Liver (tissue), 9 donors: ENCODE results near the gene TGM4. TPM values are rescaled to one million over a fixed set of nuclear protein-coding genes. Genes with fewer than 3 reads are reported as not detected.

ENCODE experiments used
- DNase-seq: peaks from one replicate; pipeline ENCODE4 v3.0.0-alpha.2; 2017; ENCODE audit warnings: low spot score
- H3K27ac ChIP-seq, 2 donors: one replicate each; pipeline ENCODE4 v1.7.0; 2013; ENCODE audit warnings: inconsistent platforms in 2 of 2, low read length in 2 of 2, control low read depth in 1 of 2, low read depth in 1 of 2, mild to moderate bottlenecking in 1 of 2
- H3K27me3 ChIP-seq, 4 donors: one replicate each; pipeline versions ENCODE4 v1.6.1 to v1.7.0; 2013; ENCODE audit warnings: low read length in 3 of 4, inconsistent platforms in 1 of 4, mild to moderate bottlenecking in 1 of 4, moderate library complexity in 1 of 4; ENCODE audit not compliant: control insufficient read depth in 4 of 4, insufficient read depth in 4 of 4
- H3K36me3 ChIP-seq, 4 donors: one replicate each; pipeline versions ENCODE4 v1.6.1 to v1.7.0; 2013; ENCODE audit warnings: low read length in 3 of 4, mild to moderate bottlenecking in 3 of 4, low read depth in 1 of 4, moderate library complexity in 1 of 4; ENCODE audit not compliant: control insufficient read depth in 4 of 4, insufficient read depth in 3 of 4
- H3K4me1 ChIP-seq, 4 donors: one replicate each; pipeline versions ENCODE4 v1.6.1 to v1.7.0; 2013; ENCODE audit warnings: low read length in 3 of 4, mild to moderate bottlenecking in 3 of 4, moderate library complexity in 1 of 4; ENCODE audit not compliant: control insufficient read depth in 4 of 4, insufficient read depth in 4 of 4
- H3K4me3 ChIP-seq, 3 donors: one replicate each; pipeline versions ENCODE4 v1.6.1 to v1.7.0; 2013; ENCODE audit warnings: low read length in 3 of 3, control low read depth in 1 of 3, low read depth in 1 of 3, mild to moderate bottlenecking in 1 of 3
- H3K9ac ChIP-seq, 2 donors: one replicate each; pipeline ENCODE4 v1.7.0; 2013; ENCODE audit warnings: low read length in 2 of 2, mild to moderate bottlenecking in 2 of 2, moderate library complexity in 2 of 2, control low read depth in 1 of 2, low read depth in 1 of 2
- H3K9me3 ChIP-seq, 4 donors: one replicate each; pipeline versions ENCODE4 v1.6.1 to v1.7.0; 2013; ENCODE audit warnings: low read length in 3 of 4; ENCODE audit not compliant: control insufficient read depth in 4 of 4
- EGR1 ChIP-seq, 2 donors: IDR thresholded peaks; 2 replicates each; pipeline ENCODE4 v1.6.1; 2016 to 2018; ENCODE audit warnings: antibody characterized with exemption in 2 of 2, low read depth in 2 of 2
- FOXA1 ChIP-seq: IDR thresholded peaks from 2 replicates; pipeline ENCODE4 v1.6.1; 2016; ENCODE audit warnings: antibody characterized with exemption
- FOXA2 ChIP-seq: IDR thresholded peaks from 2 replicates; pipeline ENCODE4 v1.6.1; 2016; ENCODE audit warnings: antibody characterized with exemption
- GABPA ChIP-seq, 2 donors: IDR thresholded peaks in 1 of 2; conservative IDR thresholded peaks in 1 of 2; 2 replicates each; pipeline ENCODE4 v1.6.1; 2016; ENCODE audit warnings: antibody characterized with exemption in 2 of 2, mild to moderate bottlenecking in 1 of 2, moderate library complexity in 1 of 2
- JUND ChIP-seq, 2 donors: IDR thresholded peaks; 2 replicates each; pipeline ENCODE4 v1.6.1; 2016; ENCODE audit warnings: antibody characterized with exemption in 2 of 2
- NR2F2 ChIP-seq: IDR thresholded peaks from 2 replicates; pipeline ENCODE4 v1.6.1; 2016; ENCODE audit warnings: antibody characterized with exemption
- REST ChIP-seq: IDR thresholded peaks from 2 replicates; pipeline ENCODE4 v1.6.1; 2016; ENCODE audit warnings: antibody characterized with exemption, mild to moderate bottlenecking
- RXRA ChIP-seq, 2 donors: IDR thresholded peaks; 2 replicates each; pipeline ENCODE4 v1.6.1; 2017 to 2018; ENCODE audit warnings: antibody characterized with exemption in 2 of 2, mild to moderate bottlenecking in 1 of 2
- SP1 ChIP-seq: IDR thresholded peaks from 2 replicates; pipeline ENCODE4 v1.6.1; 2018; ENCODE audit warnings: antibody characterized with exemption, mild to moderate bottlenecking
- WGBS: extraction: QIAGEN DNeasy Blood & Tissue Kit; methylation state at CpG from one replicate; pipeline ENCODE4 v1.1.7; 2013; 5-methylcytosine and 5-hydroxymethylcytosine counted together
- polyA plus RNA-seq, 2 donors: library from polyadenylated mRNA; stranded (reverse) in 1 of 2; unstranded in 1 of 2; fragments of 200-250 nt in 1 of 2; fragments of >200 nt in 1 of 2; fragmentation: Nextera tagmentation in 1 of 2; extraction: Ambion mirVana in 1 of 2; gene quantifications; one replicate each; pipeline versions ENCODE4 v1.2.1 to v1.2.3, GENCODE V29; 2013 to 2015
- total RNA-seq, 2 donors: library from RNA; depleted of rRNA; stranded (reverse); fragments of >200 nt; gene quantifications; one replicate each; pipeline ENCODE4 v1.2.3, GENCODE V29; 2014
- TF ChIP-seq, protein P1 (sequence below): IDR thresholded peaks from 2 replicates; pipeline ENCODE4 v1.6.1; 2016; ENCODE audit warnings: antibody characterized with exemption
- TF ChIP-seq, protein P2 (sequence below): IDR thresholded peaks from 2 replicates; pipeline ENCODE4 v1.6.1; 2016; ENCODE audit warnings: antibody characterized with exemption
- donor health status: healthy.
- donor health status: healthy.
- donor health status: healthy.
- donor health status: healthy.
- donor health status: healthy.

Gene TGM4
- total and polyA plus RNA-seq, 4 donors: not detected

DNA sequence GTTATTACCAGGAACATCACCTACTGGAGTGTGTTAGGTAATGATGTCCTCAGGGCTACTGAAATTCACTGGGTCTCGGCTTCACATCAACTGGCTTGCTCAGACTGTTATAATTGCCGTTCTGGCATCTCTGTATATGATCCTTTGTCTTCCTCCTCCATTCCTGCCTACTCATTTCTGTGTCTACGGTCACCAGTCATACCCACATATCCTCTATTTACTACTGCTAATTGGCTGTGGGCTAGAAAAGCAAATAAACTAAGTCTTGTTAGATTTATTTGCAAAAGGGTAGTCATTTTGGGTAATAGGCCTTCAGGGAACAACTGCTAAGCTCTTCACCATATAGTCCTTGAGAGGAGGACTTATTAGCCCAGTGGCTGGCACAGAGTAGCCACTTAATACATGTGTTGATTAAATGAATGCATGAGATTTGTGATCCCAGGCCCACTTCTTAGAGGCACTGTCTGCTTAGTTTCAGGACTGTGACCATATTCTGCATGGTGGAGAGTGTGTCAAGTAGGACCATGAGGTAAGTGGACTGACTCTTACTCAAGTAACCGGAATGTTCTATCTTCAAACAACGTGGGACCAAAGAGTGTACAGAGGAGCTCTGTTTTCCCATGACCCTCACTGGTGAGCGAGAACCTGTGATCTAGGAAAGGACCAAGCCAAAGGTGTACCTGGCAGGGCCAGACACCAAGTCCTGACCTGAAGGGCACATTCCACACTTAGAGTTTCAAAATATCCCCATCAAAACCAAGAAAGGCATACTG, 88.4 kb downstream of the TGM4 start:
- no peak overlapping the region for H3K9ac ChIP-seq
- H3K27ac ChIP-seq: no peak overlapping the region
- H3K4me3 ChIP-seq: no peak overlapping the region
- no peaks in the 10 kb centered on the region for H3K9me3 ChIP-seq
- H3K4me1 ChIP-seq: no peaks in the 10 kb centered on the region
- DNase-seq: no peak
- WGBS: 94% methylated on average over 6 of the region's 6 CpGs
- TF ChIP-seq GABPA (IDR thresholded peaks at IDR 0.05 in 1 of 2, conservative IDR thresholded peaks at IDR 0.05 in 1 of 2) (no peak), REST (no peak), JUND (IDR thresholded peaks at IDR 0.05) (no peak), FOXA1 (no peak), RXRA (IDR thresholded peaks at IDR 0.05) (no peak), SP1 (no peak)
- TF ChIP-seq, protein P1, sequence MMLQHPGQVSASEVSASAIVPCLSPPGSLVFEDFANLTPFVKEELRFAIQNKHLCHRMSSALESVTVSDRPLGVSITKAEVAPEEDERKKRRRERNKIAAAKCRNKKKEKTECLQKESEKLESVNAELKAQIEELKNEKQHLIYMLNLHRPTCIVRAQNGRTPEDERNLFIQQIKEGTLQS: no peak
- H3K36me3 ChIP-seq: peaks cover 0 to 13% (median 7%) of the 10 kb centered on the region in 4 donors
- H3K27me3 ChIP-seq: no peaks in the 10 kb centered on the region

GRCh38 chr3:44963571-44964325, 89.3 kb downstream of the TGM4 start:
- no peak overlapping the region for H3K9ac ChIP-seq
- H3K4me3 ChIP-seq: no peak overlapping the region
- H3K27ac ChIP-seq: no peak overlapping the region
- H3K36me3 ChIP-seq: peaks cover 0 to 4% (median 3%) of the 10 kb centered on the region in 4 donors
- H3K9me3 ChIP-seq: no peaks in the 10 kb centered on the region
- H3K4me1 ChIP-seq: no peaks in the 10 kb centered on the region
- WGBS: 91% methylated on average over 4 of the region's 4 CpGs
- H3K27me3 ChIP-seq: no peaks in the 10 kb centered on the region
- no peak for TF ChIP-seq FOXA1
- TF ChIP-seq JUND (IDR thresholded peaks at IDR 0.05): no peak
- TF ChIP-seq, protein P2, sequence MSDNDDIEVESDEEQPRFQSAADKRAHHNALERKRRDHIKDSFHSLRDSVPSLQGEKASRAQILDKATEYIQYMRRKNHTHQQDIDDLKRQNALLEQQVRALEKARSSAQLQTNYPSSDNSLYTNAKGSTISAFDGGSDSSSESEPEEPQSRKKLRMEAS: no peak
- TF ChIP-seq, protein P1: no peak
- TF ChIP-seq NR2F2: no peak
- TF ChIP-seq FOXA2: no peak
- no peak for TF ChIP-seq REST
- no peak for TF ChIP-seq EGR1 (IDR thresholded peaks at IDR 0.05; ENCODE audit: low read depth in 2 of 2)
- no peak for TF ChIP-seq RXRA (IDR thresholded peaks at IDR 0.05)
- no peak for TF ChIP-seq SP1
- DNase-seq: no peak

Other genes starting within 250 kb of the TGM4 start
- 10 to 100 TPM in 1 of 2 donors, 1 to 10 TPM in 1; 8.1 to 10.6 TPM for gene ZNF197, start 249.6 kb upstream of the TGM4 start, total RNA-seq
- gene ZNF197, start 249.6 kb upstream of the TGM4 start, polyA plus RNA-seq: 1 to 10 TPM; 2.4 to 3.6 TPM
- 1 to 10 TPM; 2.2 to 4.9 TPM for gene ZNF35, start 225.9 kb upstream of the TGM4 start, total RNA-seq
- gene ZNF35, start 225.9 kb upstream of the TGM4 start, polyA plus RNA-seq: 1 to 10 TPM; 1.2 to 1.3 TPM
- 1 to 10 TPM; 1.7 to 2.1 TPM for gene ZNF502, start 161.9 kb upstream of the TGM4 start, total RNA-seq
- under 1 TPM; 0.75 to 0.89 TPM for gene ZNF502, start 161.9 kb upstream of the TGM4 start, polyA plus RNA-seq
- gene ZNF501, start 145.0 kb upstream of the TGM4 start, total RNA-seq: 1 to 10 TPM; 1.1 to 1.6 TPM
- under 1 TPM; 0.44 to 0.46 TPM for gene ZNF501, start 145.0 kb upstream of the TGM4 start, polyA plus RNA-seq
- gene KIAA1143, start 113.0 kb upstream of the TGM4 start, total RNA-seq: 10 to 100 TPM in 1 of 2 donors, 1 to 10 TPM in 1; 10.0 to 10.3 TPM
- 1 to 10 TPM; 3.9 to 4.5 TPM for gene KIAA1143, start 113.0 kb upstream of the TGM4 start, polyA plus RNA-seq
- gene KIF15, start 112.8 kb upstream of the TGM4 start, total RNA-seq: 10 to 100 TPM in 1 of 2 donors, under 1 TPM in 1; under 0.01 to 15.9 TPM
- under 1 TPM; 0.15 to 0.33 TPM for gene KIF15, start 112.8 kb upstream of the TGM4 start, polyA plus RNA-seq
- gene TMEM42, start 12.7 kb upstream of the TGM4 start, total RNA-seq: 1 to 10 TPM; 5.8 to 9.0 TPM
- gene TMEM42, start 12.7 kb upstream of the TGM4 start, polyA plus RNA-seq: 1 to 10 TPM; 7.2 to 9.9 TPM
- gene ZDHHC3, start 101.6 kb downstream of the TGM4 start, total RNA-seq: 10 to 100 TPM; 24.8 to 43.0 TPM
- gene ZDHHC3, start 101.6 kb downstream of the TGM4 start, polyA plus RNA-seq: 10 to 100 TPM; 15.4 to 24.0 TPM
- gene EXOSC7, start 101.6 kb downstream of the TGM4 start, total RNA-seq: 10 to 100 TPM; 20.0 to 23.4 TPM
- 10 to 100 TPM; 15.5 to 27.2 TPM for gene EXOSC7, start 101.6 kb downstream of the TGM4 start, polyA plus RNA-seq
- 1 to 10 TPM; 7.7 to 8.9 TPM for gene CLEC3B, start 151.7 kb downstream of the TGM4 start, total RNA-seq
- gene CLEC3B, start 151.7 kb downstream of the TGM4 start, polyA plus RNA-seq: 10 to 100 TPM; 17.0 to 28.8 TPM